ENCODE data around the gene CCDC183. TPM values are rescaled to one million over a fixed set of nuclear protein-coding genes. Genes with fewer than 3 reads are reported as not detected.

CCDC183 gene
- total and polyA plus RNA-seq, 9 donors: 0.47 to 11.8 (median 5.7) TPM

DNA sequence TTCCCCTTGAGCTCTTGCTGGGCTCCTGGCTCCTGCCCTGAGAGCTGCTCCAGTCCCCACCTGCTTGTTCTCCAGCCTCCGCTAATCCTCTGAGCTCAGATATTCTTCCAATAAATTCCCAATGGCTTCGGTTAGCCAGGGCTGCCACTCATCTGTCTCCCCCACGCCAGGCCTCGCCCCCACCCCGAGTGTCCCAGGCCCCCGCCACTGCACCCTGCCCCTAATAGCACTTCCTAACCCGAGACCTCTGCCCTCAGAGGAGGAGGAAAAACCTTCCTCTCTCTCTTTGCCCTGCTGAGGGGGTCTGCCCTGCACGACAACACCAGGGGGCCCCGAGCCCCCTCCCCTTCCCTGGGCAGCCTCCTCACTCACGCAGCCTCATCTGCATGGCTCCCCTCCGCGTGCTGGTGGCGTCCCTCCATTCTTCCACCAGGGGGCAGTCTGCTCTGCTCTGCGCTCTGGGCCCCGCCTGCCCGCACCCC lies 26.4 kb upstream of the CCDC183 start:
- TF ChIP-seq, protein P1, sequence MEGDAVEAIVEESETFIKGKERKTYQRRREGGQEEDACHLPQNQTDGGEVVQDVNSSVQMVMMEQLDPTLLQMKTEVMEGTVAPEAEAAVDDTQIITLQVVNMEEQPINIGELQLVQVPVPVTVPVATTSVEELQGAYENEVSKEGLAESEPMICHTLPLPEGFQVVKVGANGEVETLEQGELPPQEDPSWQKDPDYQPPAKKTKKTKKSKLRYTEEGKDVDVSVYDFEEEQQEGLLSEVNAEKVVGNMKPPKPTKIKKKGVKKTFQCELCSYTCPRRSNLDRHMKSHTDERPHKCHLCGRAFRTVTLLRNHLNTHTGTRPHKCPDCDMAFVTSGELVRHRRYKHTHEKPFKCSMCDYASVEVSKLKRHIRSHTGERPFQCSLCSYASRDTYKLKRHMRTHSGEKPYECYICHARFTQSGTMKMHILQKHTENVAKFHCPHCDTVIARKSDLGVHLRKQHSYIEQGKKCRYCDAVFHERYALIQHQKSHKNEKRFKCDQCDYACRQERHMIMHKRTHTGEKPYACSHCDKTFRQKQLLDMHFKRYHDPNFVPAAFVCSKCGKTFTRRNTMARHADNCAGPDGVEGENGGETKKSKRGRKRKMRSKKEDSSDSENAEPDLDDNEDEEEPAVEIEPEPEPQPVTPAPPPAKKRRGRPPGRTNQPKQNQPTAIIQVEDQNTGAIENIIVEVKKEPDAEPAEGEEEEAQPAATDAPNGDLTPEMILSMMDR (IDR thresholded peaks at IDR 0.05): no peak
- TF ChIP-seq EP300 (IDR thresholded peaks at IDR 0.05): no peak
- no peak for TF ChIP-seq POLR2A (IDR thresholded peaks at IDR 0.05)
- H3K27me3 ChIP-seq: no peaks in the 10 kb centered on the region
- H3K4me1 ChIP-seq (ENCODE audit: insufficient read depth): peaks cover 2% of the 10 kb centered on the region
- no peaks in the 10 kb centered on the region for H3K9me3 ChIP-seq
- no peak overlapping the region for H3K27ac ChIP-seq
- intact Hi-C loops (cut with DNase I): loop anchor here in 1 of 4 donors (5.0 kb wide), 1 partner anchor 618 kb away; no protein-coding TSS in a partner anchor
- DNase-seq: peak in 2 of 5 donors; percentile 21 to 55
- no peak overlapping the region for H3K4me3 ChIP-seq
- H3K36me3 ChIP-seq: no peaks in the 10 kb centered on the region
- 4 to 12% (median 9%) methylated on average over 13 to 16 of the region's 16 CpGs for WGBS, 3 donors

DNA sequence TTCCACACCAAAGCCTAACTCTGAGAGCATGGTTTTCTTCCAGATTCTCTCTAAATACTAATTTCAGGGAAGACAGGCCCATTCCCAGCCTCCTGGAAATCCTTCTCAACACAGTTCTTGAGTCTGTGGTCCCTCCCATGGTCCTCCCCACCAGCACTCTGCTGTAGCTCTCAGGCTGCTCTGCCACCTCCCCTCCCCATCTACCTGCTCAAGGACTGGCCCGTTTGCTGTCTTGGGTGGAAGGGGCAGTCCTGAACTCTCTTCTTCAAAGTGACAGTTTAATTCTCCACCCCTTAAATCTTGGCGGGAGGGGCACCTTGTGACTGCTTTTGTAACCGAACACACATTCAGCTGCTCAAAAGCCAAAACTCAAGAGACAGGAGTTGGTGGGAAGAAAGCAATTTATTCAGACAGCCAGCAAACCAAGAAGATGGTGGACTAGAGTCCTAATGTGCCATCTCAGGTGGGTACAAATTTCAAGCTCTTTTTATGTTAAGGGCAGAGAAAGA lies 24.2 kb upstream of the CCDC183 start:
- intact Hi-C loops (cut with DNase I): loop anchor here in 1 of 4 donors (5.0 kb wide), 1 partner anchor 615 kb away; no protein-coding TSS in a partner anchor
- H3K9me3 ChIP-seq: no peaks in the 10 kb centered on the region
- no peaks in the 10 kb centered on the region for H3K27me3 ChIP-seq
- H3K4me1 ChIP-seq (ENCODE audit: insufficient read depth): peaks cover 2% of the 10 kb centered on the region
- 58 to 65% (median 61%) methylated on average over 3 of the region's 3 CpGs for WGBS, 3 donors
- DNase-seq: no peak
- H3K36me3 ChIP-seq: no peaks in the 10 kb centered on the region
- TF ChIP-seq EP300 (IDR thresholded peaks at IDR 0.05) (no peak), POLR2A (IDR thresholded peaks at IDR 0.05) (no peak)
- TF ChIP-seq, protein P1 (IDR thresholded peaks at IDR 0.05): no peak
- no peak overlapping the region for H3K4me3 ChIP-seq
- no peak overlapping the region for H3K27ac ChIP-seq

DNA sequence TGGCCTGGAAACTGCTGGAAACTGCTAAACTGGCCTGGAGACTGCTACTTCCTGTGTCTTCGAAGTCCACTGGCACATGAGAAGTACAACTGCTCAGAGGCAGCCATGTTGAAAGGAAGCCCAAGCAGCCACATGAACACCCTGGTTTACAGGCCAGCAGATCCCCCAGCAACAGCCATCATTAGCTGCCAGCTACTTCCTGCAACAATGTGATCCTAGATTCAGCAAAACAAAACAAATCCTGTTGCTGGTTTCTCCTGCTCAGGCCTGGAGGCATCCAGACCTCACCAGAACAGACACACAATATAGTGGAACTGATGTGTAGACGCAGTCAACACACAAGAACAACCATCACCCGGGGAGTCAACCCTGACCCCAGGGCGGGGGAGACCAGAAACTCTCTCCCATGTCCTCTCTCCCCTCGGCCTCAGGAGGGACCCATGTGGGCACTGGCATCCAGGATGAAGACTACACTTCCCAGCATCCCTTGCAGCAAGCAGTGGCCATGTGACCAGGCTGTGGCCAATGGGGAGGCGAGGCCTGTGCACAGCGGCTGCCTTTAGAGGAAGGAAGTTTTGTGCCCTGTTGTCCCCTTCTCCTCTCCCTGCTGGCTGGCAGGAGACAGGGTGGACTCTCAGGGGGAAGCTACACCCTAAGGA lies 22.6 kb upstream of the CCDC183 start:
- TF ChIP-seq, protein P1 (IDR thresholded peaks at IDR 0.05): no peak
- no peak for TF ChIP-seq POLR2A (IDR thresholded peaks at IDR 0.05)
- Histone ChIP-seq H3K36me3 (no peaks in the 10 kb centered on the region), H3K27ac (no peak overlapping the region), H3K9me3 (no peaks in the 10 kb centered on the region), H3K27me3 (no peaks in the 10 kb centered on the region), H3K4me1 (ENCODE audit: insufficient read depth) (peaks cover 2% of the 10 kb centered on the region), H3K4me3 (no peak overlapping the region)
- 79 to 93% (median 88%) methylated on average over 7 of the region's 7 CpGs for WGBS, 3 donors
- intact Hi-C loops (cut with DNase I): loop anchor here in 1 of 4 donors (5.0 kb wide), 1 partner anchor 614 kb away; no protein-coding TSS in a partner anchor
- peak in 1 of 5 donors; percentile 17 for DNase-seq

GRCh38 chr9:136774416-136775045 lies 21.6 kb upstream of the CCDC183 start:
- WGBS, 3 donors: 84 to 95% (median 89%) methylated on average over 12 of the region's 12 CpGs
- intact Hi-C loops (cut with DNase I): loop anchor here in 1 of 4 donors (5.0 kb wide), 1 partner anchor 613 kb away; no protein-coding TSS in a partner anchor

More at GRCh38 chr9:136774416-136775045, 21.6 kb upstream of the CCDC183 start:
- TF ChIP-seq POLR2A (IDR thresholded peaks at IDR 0.05): no peak
- TF ChIP-seq, protein P1 (IDR thresholded peaks at IDR 0.05): no peak
- no peak for TF ChIP-seq EP300 (IDR thresholded peaks at IDR 0.05)
- H3K36me3 ChIP-seq: no peaks in the 10 kb centered on the region
- H3K27me3 ChIP-seq: no peaks in the 10 kb centered on the region
- H3K4me3 ChIP-seq: no peak overlapping the region
- no peak overlapping the region for H3K27ac ChIP-seq
- peaks cover 2% of the 10 kb centered on the region for H3K4me1 ChIP-seq (ENCODE audit: insufficient read depth)
- no peaks in the 10 kb centered on the region for H3K9me3 ChIP-seq
- peak in 1 of 5 donors; percentile 17 for DNase-seq
